GM20431 (cell line): ENCODE data around the gene RETN.
"Not testable (repeated sequence)": the region's sequence is repeated elsewhere in the genome, so short reads cannot be mapped to it uniquely, and the experiment has no call there.

ENCODE experiments used
- in situ Hi-C: fragments of 300-500 bp; cut with MseI, MboI; formaldehyde crosslinking; loops from one replicate; pipeline ENCODE4 v1.15.0; 2020; ENCODE audit warnings: low sequenced_read_pairs; ENCODE audit not compliant: unreplicated experiment

RETN gene

GRCh38 chr19:7637374-7638256 is 31.2 kb upstream of the RETN start:
- in situ Hi-C loops: no loop called here

DNA sequence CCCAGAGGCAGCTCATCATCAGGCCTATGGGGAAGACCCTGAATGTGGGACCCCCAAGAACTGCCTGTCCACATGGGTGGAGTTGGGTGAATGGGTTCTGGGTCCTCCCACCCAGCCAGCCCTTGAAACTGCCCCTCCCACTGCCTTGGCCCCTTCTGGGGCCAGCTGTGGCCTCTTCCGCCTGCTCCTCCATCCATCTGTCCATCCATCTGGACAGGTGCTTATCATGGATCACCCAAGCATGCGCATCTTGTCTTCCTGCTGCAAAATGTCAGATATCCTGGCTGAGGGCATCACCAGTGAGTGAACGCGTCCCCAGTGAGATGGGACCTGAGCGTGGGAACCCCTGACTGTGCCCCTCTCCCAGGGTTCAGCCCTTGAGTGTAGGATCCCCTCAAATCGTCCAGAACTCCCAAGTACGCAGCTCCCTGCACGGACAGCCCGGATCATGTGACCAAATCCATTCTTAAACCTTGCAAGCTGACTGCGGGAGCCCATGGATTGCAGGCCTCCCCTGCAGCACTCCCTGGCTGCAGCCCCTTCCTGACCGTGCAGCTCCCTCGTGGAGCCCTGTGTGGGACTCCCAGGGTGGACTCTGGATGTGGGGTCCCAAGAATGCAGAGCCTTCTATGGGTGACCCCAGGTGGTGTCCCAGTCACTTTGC is 29.9 kb upstream of the RETN start:
- in situ Hi-C loops: no loop called here

DNA sequence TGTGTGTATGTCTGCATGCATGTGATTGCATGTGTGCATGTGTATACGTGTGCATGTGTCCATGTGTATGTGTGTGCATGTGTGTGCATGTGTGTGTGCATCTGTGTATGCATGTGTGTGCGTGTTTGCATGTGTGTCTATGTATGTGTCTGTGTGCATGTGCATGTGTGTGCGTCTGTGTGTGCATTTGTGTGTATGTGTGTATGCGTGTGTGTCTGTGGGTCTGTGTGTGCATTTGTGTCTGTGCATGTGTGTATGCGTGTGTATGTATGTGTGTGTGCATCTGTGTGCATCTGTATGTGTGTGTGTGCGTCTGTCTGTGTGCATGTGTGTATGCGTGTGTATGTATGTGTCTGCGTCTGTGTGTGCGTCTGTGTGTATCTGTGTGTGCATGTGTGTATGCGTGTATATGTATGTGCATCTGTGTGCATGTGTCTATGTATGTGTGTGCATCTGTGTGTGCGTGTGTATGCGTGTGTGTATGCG is 28.9 kb upstream of the RETN start:
- in situ Hi-C loops: no loop called here

- in situ Hi-C loops: no loop called here
Measured at GRCh38 chr19:7640803-7641202, 28.0 kb upstream of the RETN start.

DNA sequence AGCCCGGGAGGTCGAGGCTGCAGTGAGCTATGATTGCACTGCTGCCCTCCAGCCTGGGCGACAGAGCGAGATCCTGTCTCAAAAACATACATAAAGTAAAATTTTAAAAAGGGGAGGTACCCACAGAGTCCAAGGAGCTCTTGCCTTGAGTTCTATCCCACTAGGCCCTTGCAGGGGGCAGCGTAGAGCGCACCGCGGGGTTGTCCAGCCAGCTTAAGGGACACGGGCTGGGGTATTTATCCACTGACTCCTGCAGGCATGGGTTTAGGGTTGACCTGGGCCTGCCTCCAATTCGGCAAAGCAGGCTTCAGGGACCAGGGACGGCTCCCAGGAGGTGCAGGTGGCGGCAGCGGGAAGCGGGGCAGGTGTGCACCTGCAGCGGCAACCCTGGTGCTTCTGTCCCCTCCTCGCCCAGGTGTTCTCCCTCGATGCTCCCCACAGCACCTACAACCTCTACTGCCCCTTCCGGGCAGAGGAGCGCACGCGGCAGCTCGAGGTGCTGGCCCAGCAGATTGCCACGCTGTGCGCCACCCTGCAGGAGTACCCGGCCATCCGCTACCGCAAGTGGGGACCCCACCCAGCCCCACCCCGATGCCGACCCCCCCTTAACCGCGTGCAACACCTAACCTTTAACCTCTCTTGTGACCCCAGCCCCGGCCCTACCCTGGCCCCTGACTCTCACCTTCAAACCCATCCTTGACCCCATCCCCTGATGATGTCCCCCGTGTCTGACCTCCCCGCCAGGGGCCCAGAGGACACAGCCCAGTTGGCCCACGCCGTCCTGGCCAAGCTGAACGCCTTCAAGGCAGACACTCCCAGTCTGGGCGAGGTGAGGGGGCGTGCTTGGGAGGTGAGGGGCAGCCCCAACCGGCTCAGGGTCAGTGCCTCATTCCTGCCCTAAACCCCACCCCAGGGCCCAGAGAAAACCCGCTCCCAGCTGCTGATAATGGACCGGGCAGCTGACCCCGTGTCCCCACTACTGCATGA is 27.3 kb upstream of the RETN start:
- in situ Hi-C loops: no loop called here

DNA sequence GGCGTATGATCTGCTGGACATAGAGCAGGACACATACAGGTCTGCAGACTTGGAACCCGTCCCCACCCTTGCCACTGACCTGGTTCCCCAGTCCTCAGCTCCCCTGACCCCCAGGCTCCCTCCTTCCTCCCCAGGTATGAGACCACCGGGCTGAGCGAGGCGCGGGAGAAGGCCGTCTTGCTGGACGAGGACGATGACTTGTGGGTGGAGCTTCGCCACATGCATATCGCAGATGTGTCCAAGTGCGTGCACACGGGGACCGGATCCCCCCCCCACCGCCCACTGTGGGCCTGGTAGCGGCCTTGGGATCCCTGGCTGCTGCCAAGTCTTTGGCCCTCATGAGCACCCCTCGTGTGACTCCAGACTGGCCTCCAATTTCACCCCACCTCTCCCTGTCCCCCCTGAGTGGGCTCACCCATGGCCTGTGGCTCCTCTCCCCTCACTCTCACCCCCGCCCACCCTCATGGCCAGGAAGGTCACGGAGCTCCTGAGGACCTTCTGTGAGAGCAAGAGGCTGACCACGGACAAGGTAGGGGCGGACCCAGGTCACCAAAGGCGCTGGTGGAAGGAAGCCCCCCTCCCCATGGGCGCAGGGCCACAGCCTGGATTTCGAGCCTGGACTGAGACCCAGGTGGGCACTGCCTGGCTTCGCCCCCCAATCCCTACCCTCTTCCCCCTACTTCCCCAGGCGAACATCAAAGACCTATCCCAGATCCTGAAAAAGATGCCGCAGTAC is 26.4 kb upstream of the RETN start:
- in situ Hi-C loops: no loop called here

GRCh38 chr19:7643031-7643415 is 25.8 kb upstream of the RETN start:
- in situ Hi-C loops: no loop called here

DNA sequence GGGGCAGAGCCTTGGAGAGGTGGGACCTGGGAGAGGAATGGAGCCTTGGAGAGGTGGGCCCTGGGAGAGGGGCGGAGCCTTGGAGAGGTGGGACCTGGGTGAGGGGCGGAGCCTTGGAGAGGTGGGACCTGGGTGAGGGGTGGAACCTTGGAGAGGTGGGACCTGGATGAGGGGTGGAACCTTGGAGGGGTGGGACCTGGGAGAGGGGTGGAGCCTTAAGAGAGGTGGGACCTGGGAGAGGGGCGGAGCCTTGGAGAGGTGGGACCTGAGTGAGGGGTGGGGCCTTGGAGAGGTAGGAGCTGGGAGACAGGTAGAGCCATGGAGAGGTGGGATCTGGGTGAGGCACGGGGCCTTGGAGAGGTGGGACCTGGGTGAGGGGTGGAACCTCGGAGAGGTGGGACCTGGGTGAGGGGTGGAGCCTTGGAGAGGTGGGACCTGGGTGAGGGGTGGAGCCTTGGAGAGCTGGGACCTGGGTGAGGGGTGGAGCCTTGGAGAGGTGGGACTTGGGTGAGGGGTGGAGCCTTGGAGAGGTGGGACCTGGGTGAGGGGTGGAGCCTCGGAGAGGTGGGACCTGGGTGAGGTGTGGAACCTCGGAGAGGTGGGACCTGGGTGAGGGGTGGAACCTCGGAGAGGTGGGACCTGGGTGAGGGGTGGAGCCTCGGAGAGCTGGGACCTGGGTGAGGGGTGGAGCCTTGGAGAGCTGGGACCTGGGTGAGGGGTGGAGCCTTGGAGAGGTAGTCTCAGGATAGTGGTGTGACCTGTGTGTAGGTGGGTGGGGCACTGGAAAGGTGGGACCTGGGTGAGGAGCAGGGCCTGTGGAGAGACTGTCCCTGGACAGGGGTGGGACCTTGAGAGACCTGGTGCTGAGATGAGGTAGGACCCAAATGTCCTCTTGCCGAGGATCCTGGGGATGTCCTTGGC is 25.0 kb upstream of the RETN start:
- in situ Hi-C loops: not testable (repeated sequence)

GRCh38 chr19:7644550-7644877 is 24.3 kb upstream of the RETN start:
- in situ Hi-C loops: no loop called here

GRCh38 chr19:7645163-7645562 is 23.7 kb upstream of the RETN start:
- in situ Hi-C loops: no loop called here

GRCh38 chr19:7645656-7646425 is 23.0 kb upstream of the RETN start:
- in situ Hi-C loops: no loop called here

DNA sequence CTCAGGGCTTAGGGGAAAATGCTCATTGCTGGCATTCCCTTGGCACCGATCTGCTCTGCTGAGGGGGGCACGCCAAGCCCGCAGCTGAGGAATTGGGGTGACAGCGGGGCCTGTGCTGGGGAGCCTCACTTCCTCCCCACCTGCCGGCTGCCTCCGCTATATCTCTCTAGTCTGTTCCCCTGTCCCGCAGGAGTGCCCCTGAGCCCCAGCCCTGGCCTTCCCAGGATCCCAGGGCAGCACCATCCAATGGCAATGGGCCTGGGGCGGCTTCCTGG is 22.5 kb upstream of the RETN start:
- in situ Hi-C loops: no loop called here

DNA sequence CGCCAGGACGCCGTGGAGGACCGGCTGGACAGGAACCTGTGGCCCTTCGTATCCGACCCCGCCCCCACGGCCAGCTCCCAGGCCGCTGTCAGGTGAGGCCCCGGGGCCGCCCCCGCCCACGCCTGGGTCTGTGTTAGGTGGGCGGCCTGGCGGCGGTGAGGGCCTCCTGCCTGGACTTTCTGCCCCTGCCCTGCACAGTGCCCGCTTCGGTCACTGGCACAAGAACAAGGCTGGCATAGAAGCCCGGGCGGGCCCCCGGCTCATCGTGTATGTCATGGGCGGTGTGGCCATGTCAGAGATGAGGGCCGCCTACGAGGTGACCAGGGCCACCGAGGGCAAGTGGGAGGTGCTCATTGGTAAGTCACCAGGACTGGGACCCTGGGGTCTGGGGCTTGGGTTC is 21.7 kb upstream of the RETN start:
- in situ Hi-C loops: no loop called here

- in situ Hi-C loops: no loop called here
Measured at GRCh38 chr19:7648265-7649014, 20.4 kb upstream of the RETN start.

GRCh38 chr19:7650148-7650547 is 18.7 kb upstream of the RETN start:
- in situ Hi-C loops: no loop called here

GRCh38 chr19:7652061-7652641 is 16.7 kb upstream of the RETN start:
- in situ Hi-C loops: no loop called here

- in situ Hi-C loops: no loop called here
Measured at GRCh38 chr19:7654401-7654800, 14.4 kb upstream of the RETN start.
